Endothelial cell of umbilical vein (primary cell): ENCODE data around the gene GPX8. TPM values are rescaled to one million over a fixed set of nuclear protein-coding genes. Genes with fewer than 3 reads are reported as not detected.

Source experiments
- BruUV-seq: library from RNA; stranded (reverse); fragments of 400-500 nt; replicated peaks from 2 replicates; lab custom pipeline; 2021; lab: Mats Ljungman, UMichigan
- CTCF ChIA-PET: fragments of 300-600, 350-600 bp; sonication (Branson Sonifier 250); formaldehyde crosslinking; loops from one replicate; lab custom pipeline; 2021; ENCODE audit warnings: antibody characterized with exemption, inconsistent platforms; lab: Charles Lee
- POLR2A ChIA-PET: fragments of 300-600, 350-600 bp; sonication (Branson Sonifier 250); formaldehyde crosslinking; loops from one replicate; lab custom pipeline; 2021; ENCODE audit warnings: antibody characterized with exemption, inconsistent platforms; lab: Charles Lee
- DNase-seq: peaks from one replicate; pipeline ENCODE4 v3.0.0-alpha.2; 2011; ENCODE audit warnings: low read depth, low spot score
- FAIRE-seq: peaks from 2 replicates; lab custom pipeline; 2011; peaks lifted over from hg19 to GRCh38; lab: Jason Lieb, UNC
- H2AFZ ChIP-seq: 2 replicates; pipeline ENCODE4 v1.6.0; 2012; ENCODE audit warnings: low read depth, low read length, control low read depth, inconsistent platforms
- H3K27ac ChIP-seq: 2 replicates; pipeline ENCODE4 v1.5.1; 2011; ENCODE audit warnings: low read depth, mild to moderate bottlenecking, control low read depth, low read length, moderate library complexity; ENCODE audit not compliant: insufficient read depth
- H3K27me3 ChIP-seq, 2 experiments: 2 replicates each; pipeline versions ENCODE4 v1.6.0 to v1.6.1; 2011; ENCODE audit warnings: low read length in 2 of 2, mixed read lengths in 1 of 2; ENCODE audit not compliant: control insufficient read depth in 2 of 2, insufficient read depth in 2 of 2
- H3K36me3 ChIP-seq, 2 experiments: 2 replicates in 1 of 2; 3 replicates in 1 of 2; pipeline ENCODE4 v1.5.1; 2011; ENCODE audit warnings: low read length in 2 of 2, mild to moderate bottlenecking in 1 of 2, moderate library complexity in 1 of 2; ENCODE audit not compliant: control insufficient read depth in 2 of 2, insufficient read depth in 2 of 2; ENCODE audit errors: extremely low read depth in 1 of 2
- H3K4me1 ChIP-seq: 3 replicates; pipeline ENCODE4 v1.5.1; 2011; ENCODE audit warnings: mild to moderate bottlenecking, low read length; ENCODE audit not compliant: control insufficient read depth, insufficient read depth; ENCODE audit errors: extremely low read depth
- H3K4me2 ChIP-seq: 2 replicates; pipeline ENCODE4 v1.6.1; 2011; ENCODE audit warnings: low read length, control low read depth, mixed read lengths; ENCODE audit not compliant: insufficient read depth
- H3K4me3 ChIP-seq, 3 experiments: fragments of 200-600 bp in 1 of 3; sonication (generic), shearing (Covaris generic) in 1 of 3; replicated peaks in 1 of 3; 2 replicates each; pipeline ENCODE4 v1.5.1; 2011 to 2016; ENCODE audit warnings: control low read depth in 3 of 3, low read length in 3 of 3, mild to moderate bottlenecking in 2 of 3, inconsistent platforms in 1 of 3, low read depth in 1 of 3, moderate library complexity in 1 of 3; ENCODE audit not compliant: insufficient read depth in 1 of 3
- H3K79me2 ChIP-seq: 2 replicates; pipeline ENCODE4 v1.6.0; 2012; ENCODE audit warnings: low read length, inconsistent platforms; ENCODE audit not compliant: control insufficient read depth, insufficient read depth
- H3K9ac ChIP-seq: replicated peaks from 2 replicates; pipeline ENCODE3; 2011; ENCODE audit warnings: low read length, control low read depth; ENCODE audit not compliant: insufficient read depth; ENCODE audit errors: extremely low read depth
- H3K9me1 ChIP-seq: replicated peaks from 3 replicates; pipeline ENCODE4 v1.6.0; 2011; ENCODE audit warnings: mild to moderate bottlenecking, low read length; ENCODE audit not compliant: control insufficient read depth, insufficient read depth; ENCODE audit errors: extremely low read depth
- H3K9me3 ChIP-seq: replicated peaks from 2 replicates; pipeline ENCODE4 v1.5.1; 2012; ENCODE audit warnings: low read length, inconsistent platforms; ENCODE audit not compliant: control insufficient read depth, insufficient read depth
- H4K20me1 ChIP-seq: replicated peaks from 2 replicates; pipeline ENCODE3; 2011; ENCODE audit warnings: mild to moderate bottlenecking, low read length; ENCODE audit not compliant: control insufficient read depth, insufficient read depth; ENCODE audit errors: extremely low read depth
- EZH2 ChIP-seq: IDR thresholded peaks from 2 replicates; pipeline ENCODE4 v1.6.1; 2012; ENCODE audit warnings: borderline replicate concordance, low read depth, mild to moderate bottlenecking, moderate library complexity, low read length, inconsistent platforms; ENCODE audit not compliant: severe bottlenecking
- FOS ChIP-seq: IDR thresholded peaks from 2 replicates; pipeline ENCODE4 v1.6.1; 2011; ENCODE audit warnings: mild to moderate bottlenecking, low read length, moderate library complexity, borderline replicate concordance; ENCODE audit not compliant: insufficient read depth
- GATA2 ChIP-seq: IDR thresholded peaks from 2 replicates; pipeline ENCODE4 v1.7.0; 2011; ENCODE audit warnings: low read depth, mild to moderate bottlenecking, moderate library complexity, mixed read lengths, low read length; ENCODE audit not compliant: insufficient read length, insufficient read depth
- JUN ChIP-seq: IDR thresholded peaks from 2 replicates; pipeline ENCODE4 v1.6.1; 2011; ENCODE audit warnings: borderline replicate concordance, low read depth; ENCODE audit not compliant: insufficient read length, insufficient read depth
- MAX ChIP-seq: IDR thresholded peaks from 2 replicates; pipeline ENCODE4 v1.6.1; 2011; ENCODE audit not compliant: insufficient read depth, insufficient read length
- MYC ChIP-seq: IDR thresholded peaks from one replicate; pipeline ENCODE4 v1.6.1; 2011; ENCODE audit warnings: mild to moderate bottlenecking, low read depth, low read length
- POLR2A ChIP-seq: IDR thresholded peaks from 2 replicates; pipeline ENCODE4 v1.6.1; 2012; ENCODE audit warnings: low read depth, mild to moderate bottlenecking, control low read depth, low read length
- POLR2AphosphoS5 ChIP-seq: IDR thresholded peaks from 2 replicates; pipeline ENCODE4 v1.6.1; 2012; ENCODE audit warnings: low read depth, mild to moderate bottlenecking, control low read depth, low read length, moderate library complexity; ENCODE audit not compliant: insufficient read depth
- dilution Hi-C: fragments of 300-500 bp; cut with MboI; formaldehyde crosslinking; loops from one replicate; pipeline ENCODE4 v1.15.0; 2019; ENCODE audit warnings: low sequenced_read_pairs; ENCODE audit not compliant: extremely low pct_ligation_motif_present
- intact Hi-C: fragments of 100-400 bp; cut with micrococcal nuclease; formaldehyde crosslinking; loops from one replicate; pipeline ENCODE4 v1.10.0; 2022
- polyA plus RNA-seq, 4 experiments: library from polyadenylated mRNA; depleted of rRNA in 3 of 4; stranded (reverse) in 3 of 4; unstranded in 1 of 4; fragments of >200 nt; gene quantifications; 2 replicates each; pipeline versions ENCODE4 v1.2.1 to v1.2.3, GENCODE V29; 2011 to 2012; ENCODE audit warnings: missing spikeins in 1 of 4
- total RNA-seq: library from RNA; stranded (reverse); gene quantifications from 2 replicates; pipeline ENCODE4 v1.2.3, GENCODE V29; 2021
- TF ChIP-seq, protein P1 (sequence below), 2 donors: IDR thresholded peaks; 1 replicate in 1 of 2; 2 replicates in 1 of 2; pipeline ENCODE4 v1.5.1; 2011; ENCODE audit warnings: low read length in 2 of 2, mild to moderate bottlenecking in 2 of 2, moderate library complexity in 2 of 2, control low read depth in 1 of 2, inconsistent platforms in 1 of 2, low read depth in 1 of 2; ENCODE audit not compliant: insufficient read depth in 1 of 2; ENCODE audit errors: extremely low read depth in 1 of 2

The GPX8 gene
- total and polyA plus RNA-seq, 2 donors (not counting 3 experiments of a cell fraction or from before 2014, with no cell fraction given), result 60.1 to 147 TPM

GRCh38 chr5:55205001-55205400, 45.0 kb downstream of the GPX8 start:
- no peak overlapping the region for H3K9ac ChIP-seq
- DNase-seq (no peak), FAIRE-seq (no peak)
- H3K27me3 ChIP-seq, result peaks cover 11 to 25% of the 10 kb centered on the region in 2 experiments
- no peak overlapping the region for H3K4me2 ChIP-seq
- no peaks in the 10 kb centered on the region for H3K4me1 ChIP-seq
- no TSS peak for BruUV-seq
- no peak overlapping the region for H3K27ac ChIP-seq
- POLR2A ChIA-PET, result no interaction called here
- H3K79me2 ChIP-seq, result no peaks in the 10 kb centered on the region
- H3K9me3 ChIP-seq, result no peaks in the 10 kb centered on the region
- dilution Hi-C loops (no loop called here), intact Hi-C loops (no loop called here)
- TF ChIP-seq FOS, result no peak
- TF ChIP-seq GATA2, result no peak
- no peak for TF ChIP-seq MAX
- no peak for TF ChIP-seq JUN
- no peak for TF ChIP-seq POLR2AphosphoS5
- TF ChIP-seq, protein P1, sequence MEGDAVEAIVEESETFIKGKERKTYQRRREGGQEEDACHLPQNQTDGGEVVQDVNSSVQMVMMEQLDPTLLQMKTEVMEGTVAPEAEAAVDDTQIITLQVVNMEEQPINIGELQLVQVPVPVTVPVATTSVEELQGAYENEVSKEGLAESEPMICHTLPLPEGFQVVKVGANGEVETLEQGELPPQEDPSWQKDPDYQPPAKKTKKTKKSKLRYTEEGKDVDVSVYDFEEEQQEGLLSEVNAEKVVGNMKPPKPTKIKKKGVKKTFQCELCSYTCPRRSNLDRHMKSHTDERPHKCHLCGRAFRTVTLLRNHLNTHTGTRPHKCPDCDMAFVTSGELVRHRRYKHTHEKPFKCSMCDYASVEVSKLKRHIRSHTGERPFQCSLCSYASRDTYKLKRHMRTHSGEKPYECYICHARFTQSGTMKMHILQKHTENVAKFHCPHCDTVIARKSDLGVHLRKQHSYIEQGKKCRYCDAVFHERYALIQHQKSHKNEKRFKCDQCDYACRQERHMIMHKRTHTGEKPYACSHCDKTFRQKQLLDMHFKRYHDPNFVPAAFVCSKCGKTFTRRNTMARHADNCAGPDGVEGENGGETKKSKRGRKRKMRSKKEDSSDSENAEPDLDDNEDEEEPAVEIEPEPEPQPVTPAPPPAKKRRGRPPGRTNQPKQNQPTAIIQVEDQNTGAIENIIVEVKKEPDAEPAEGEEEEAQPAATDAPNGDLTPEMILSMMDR (IDR thresholded peaks at IDR 0.05; ENCODE audit: extremely low read depth in 1 of 2, insufficient read depth in 1 of 2, low read depth in 1 of 2, low read length in 2 of 2), result no peak
- no peak for TF ChIP-seq POLR2A
- no peak for TF ChIP-seq EZH2
- no peak for TF ChIP-seq MYC
- no peaks in the 10 kb centered on the region for H3K36me3 ChIP-seq
- H3K9me1 ChIP-seq, result no peaks in the 10 kb centered on the region
- H3K4me3 ChIP-seq, result no peak overlapping the region
- no peak overlapping the region for H2AFZ ChIP-seq
- no peaks in the 10 kb centered on the region for H4K20me1 ChIP-seq
- CTCF ChIA-PET, result no interaction called here
